Omental fat pad (tissue), 4 donors: ENCODE measurements around the gene WIPF2. TPM values are rescaled to one million over a fixed set of nuclear protein-coding genes. Genes with fewer than 3 reads are reported as not detected.
"Not testable (repeated sequence)": the region's sequence is repeated elsewhere in the genome, so short reads cannot be mapped to it uniquely, and the experiment has no call there.

Experiments
- ATAC-seq: fragments of 150-250 bp; one replicate; pipeline ENCODE4 v1.9.1; 2016; ENCODE audit warnings: mild to moderate bottlenecking, moderate library complexity; ENCODE audit not compliant: low FRiP score
- DNase-seq: peaks from one replicate; pipeline ENCODE4 v3.0.0-alpha.2; 2019; ENCODE audit warnings: low spot score
- CTCF ChIP-seq, 3 donors: fragments of 450-650 bp; IDR thresholded peaks; one replicate each; pipeline ENCODE4 v1.5.1; 2016 to 2017; ENCODE audit warnings: antibody characterized with exemption in 3 of 3, mild to moderate bottlenecking in 3 of 3, moderate library complexity in 2 of 3
- total RNA-seq, 4 donors: library from RNA; depleted of rRNA; stranded (reverse); fragments of >200 nt; gene quantifications; one replicate each; pipeline ENCODE4 v1.1.0, GENCODE V29; 2016

Gene WIPF2
- total RNA-seq, 4 donors from 2014 or later, result 10.1 to 12.9 (median 10.8) TPM

- no peak for TF ChIP-seq CTCF (IDR thresholded peaks at IDR 0.05)
- ATAC-seq (no peak), DNase-seq (no peak)
These were observed 9.6 kb upstream of the WIPF2 start for GRCh38 chr17:40209404-40210093.

- not testable (repeated sequence) for DNase-seq, ATAC-seq
These were observed 5.2 kb upstream of the WIPF2 start for GRCh38 chr17:40213914-40214313.

- no peak for ATAC-seq
- no peak for TF ChIP-seq CTCF (IDR thresholded peaks at IDR 0.05)
- DNase-seq, result no peak
These were observed 931 bp upstream of the WIPF2 start for GRCh38 chr17:40218006-40218739.

GRCh38 chr17:40219594-40220338 is 662 bp downstream of the WIPF2 start:
- ATAC-seq, result peak; percentile 69
- DNase-seq, result no peak
- no peak for TF ChIP-seq CTCF (IDR thresholded peaks at IDR 0.05)

- TF ChIP-seq CTCF (IDR thresholded peaks at IDR 0.05), result no peak
- DNase-seq, result no peak
- no peak for ATAC-seq
These were observed 5.8 kb downstream of the WIPF2 start for GRCh38 chr17:40224718-40225550.

GRCh38 chr17:40229146-40229545 is 10.0 kb downstream of the WIPF2 start:
- not testable (repeated sequence) for DNase-seq

GRCh38 chr17:40230670-40231069 is 11.6 kb downstream of the WIPF2 start:
- no peak for TF ChIP-seq CTCF (IDR thresholded peaks at IDR 0.05)
- no peak for ATAC-seq
- DNase-seq, result no peak

More at GRCh38 chr17:40229146-40229545, 10.0 kb downstream of the WIPF2 start:
- ATAC-seq, result not testable (repeated sequence)

GRCh38 chr17:40231928-40232327 is 12.8 kb downstream of the WIPF2 start:
- not testable (repeated sequence) for ATAC-seq, DNase-seq
